COLO668 (cell line): ENCODE data around the gene DSG2.

Source experiments
- DNase-seq: peaks from one replicate; lab custom pipeline; 2025; ENCODE audit not compliant: unreplicated experiment; lab: John Stamatoyannopoulos, UW

DSG2 gene

GRCh38 chr18:31587529-31587928, 89.6 kb downstream of the DSG2 start:
- DNase-seq = no peak

GRCh38 chr18:31590570-31590969, 92.6 kb downstream of the DSG2 start:
- no peak for DNase-seq

- no peak for DNase-seq
Observed at GRCh38 chr18:31591113-31591512, 93.1 kb downstream of the DSG2 start.

- no peak for DNase-seq
Observed at GRCh38 chr18:31591628-31592027, 93.7 kb downstream of the DSG2 start, which contains the start of gene TTR. Gene TTR (plus strand): TSS chr18:31591877. CDS start chr18:31591903, 26 bp downstream.

GRCh38 chr18:31592506-31593157, 94.7 kb downstream of the DSG2 start:
- DNase-seq = no peak

GRCh38 chr18:31595121-31595771, 97.3 kb downstream of the DSG2 start:
- DNase-seq = no peak

- no peak for DNase-seq
Observed at GRCh38 chr18:31596081-31596872, 98.3 kb downstream of the DSG2 start.

GRCh38 chr18:31598021-31598805, 100.2 kb downstream of the DSG2 start:
- DNase-seq = no peak
